ENCODE results near the gene B3GAT1. TPM values are rescaled to one million over a fixed set of nuclear protein-coding genes. Genes with fewer than 3 reads are reported as not detected.

Gene B3GAT1
- total RNA-seq, 4 donors from 2014 or later: 0.13 to 0.66 (median 0.35) TPM

DNA sequence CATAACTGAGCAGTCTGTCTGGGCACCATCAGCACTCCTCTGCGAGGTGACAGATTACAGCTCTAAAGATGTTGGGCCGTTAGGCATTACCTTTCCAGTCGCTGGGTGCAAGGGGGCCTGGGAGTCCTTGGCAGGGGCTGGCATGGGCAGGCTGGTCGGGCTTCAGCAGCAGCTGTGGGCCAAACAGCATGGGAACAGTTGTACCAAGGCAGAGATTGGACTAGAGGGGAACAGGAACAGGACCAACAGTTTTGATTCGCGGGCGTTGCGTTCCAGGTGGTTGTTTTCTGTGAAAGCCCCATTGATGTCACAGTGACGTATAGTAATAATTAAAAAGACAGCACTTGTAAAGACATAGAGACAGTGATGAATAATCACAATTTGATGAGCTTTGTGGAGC is 25.8 kb upstream of the B3GAT1 start:
- WGBS: 81% methylated on average over 9 of the region's 9 CpGs
- Histone ChIP-seq H3K4me1 (no peaks in the 10 kb centered on the region), H3K27me3 (peaks cover 0 to 49% (median 0%) of the 10 kb centered on the region in 4 donors), H3K9me3 (no peaks in the 10 kb centered on the region), H3K36me3 (no peaks in the 10 kb centered on the region), H3K27ac (replicated peaks in 1 of 4) (no peak overlapping the region), H3K4me3 (no peak overlapping the region)
- intact Hi-C loops (cut with DNase I): no loop called here
- TF ChIP-seq, protein P1, sequence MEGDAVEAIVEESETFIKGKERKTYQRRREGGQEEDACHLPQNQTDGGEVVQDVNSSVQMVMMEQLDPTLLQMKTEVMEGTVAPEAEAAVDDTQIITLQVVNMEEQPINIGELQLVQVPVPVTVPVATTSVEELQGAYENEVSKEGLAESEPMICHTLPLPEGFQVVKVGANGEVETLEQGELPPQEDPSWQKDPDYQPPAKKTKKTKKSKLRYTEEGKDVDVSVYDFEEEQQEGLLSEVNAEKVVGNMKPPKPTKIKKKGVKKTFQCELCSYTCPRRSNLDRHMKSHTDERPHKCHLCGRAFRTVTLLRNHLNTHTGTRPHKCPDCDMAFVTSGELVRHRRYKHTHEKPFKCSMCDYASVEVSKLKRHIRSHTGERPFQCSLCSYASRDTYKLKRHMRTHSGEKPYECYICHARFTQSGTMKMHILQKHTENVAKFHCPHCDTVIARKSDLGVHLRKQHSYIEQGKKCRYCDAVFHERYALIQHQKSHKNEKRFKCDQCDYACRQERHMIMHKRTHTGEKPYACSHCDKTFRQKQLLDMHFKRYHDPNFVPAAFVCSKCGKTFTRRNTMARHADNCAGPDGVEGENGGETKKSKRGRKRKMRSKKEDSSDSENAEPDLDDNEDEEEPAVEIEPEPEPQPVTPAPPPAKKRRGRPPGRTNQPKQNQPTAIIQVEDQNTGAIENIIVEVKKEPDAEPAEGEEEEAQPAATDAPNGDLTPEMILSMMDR (IDR thresholded peaks at IDR 0.05): no peak
- TF ChIP-seq POLR2AphosphoS5 (IDR thresholded peaks at IDR 0.05) (no peak), EP300 (IDR thresholded peaks at IDR 0.05) (no peak), POLR2A (IDR thresholded peaks at IDR 0.05; ENCODE audit: low read depth) (no peak)
- DNase-seq (ENCODE audit: extremely low spot score): no peak

GRCh38 chr11:134436781-134437180 is 24.7 kb upstream of the B3GAT1 start:
- Histone ChIP-seq H3K27me3 (peaks cover 0 to 40% (median 0%) of the 10 kb centered on the region in 4 donors), H3K27ac (replicated peaks in 1 of 4) (no peak overlapping the region), H3K36me3 (no peaks in the 10 kb centered on the region), H3K4me1 (no peaks in the 10 kb centered on the region), H3K9me3 (no peaks in the 10 kb centered on the region), H3K4me3 (no peak overlapping the region)
- TF ChIP-seq POLR2AphosphoS5 (IDR thresholded peaks at IDR 0.05) (no peak), POLR2A (IDR thresholded peaks at IDR 0.05; ENCODE audit: low read depth) (no peak), EP300 (IDR thresholded peaks at IDR 0.05) (no peak)
- TF ChIP-seq, protein P1 (IDR thresholded peaks at IDR 0.05): no peak
- DNase-seq (ENCODE audit: extremely low spot score): no peak
- 84% methylated on average over 6 of the region's 10 CpGs for WGBS
- intact Hi-C loops (cut with DNase I): no loop called here

DNA sequence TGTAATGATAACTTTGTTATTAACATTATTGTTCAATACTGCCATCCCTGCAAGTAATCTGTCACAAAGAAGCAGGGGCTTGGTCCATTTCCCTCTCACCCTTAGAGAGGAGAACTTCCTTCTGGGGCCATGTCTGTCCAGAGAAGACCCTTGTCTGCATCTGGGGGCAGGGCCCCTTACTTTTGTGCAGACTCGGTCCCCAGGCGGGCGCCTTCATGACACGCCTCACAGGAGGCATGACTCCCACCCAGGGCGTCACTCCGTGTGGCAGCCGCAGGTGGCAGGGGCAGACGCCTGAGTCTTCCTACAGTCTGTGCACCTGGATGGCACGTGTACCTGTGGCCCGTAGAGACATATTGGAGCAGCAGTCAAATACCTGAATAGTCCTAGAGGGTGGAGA is 21.8 kb upstream of the B3GAT1 start:
- no peak for DNase-seq (ENCODE audit: extremely low spot score)
- Histone ChIP-seq H3K27me3 (peaks cover 0 to 64% (median 2%) of the 10 kb centered on the region in 4 donors), H3K36me3 (no peaks in the 10 kb centered on the region), H3K4me1 (no peaks in the 10 kb centered on the region), H3K27ac (replicated peaks in 1 of 4) (no peak overlapping the region), H3K9me3 (no peaks in the 10 kb centered on the region), H3K4me3 (no peak overlapping the region)
- intact Hi-C loops (cut with DNase I): no loop called here
- no peak for TF ChIP-seq POLR2A (IDR thresholded peaks at IDR 0.05; ENCODE audit: low read depth)
- TF ChIP-seq POLR2AphosphoS5 (IDR thresholded peaks at IDR 0.05): no peak
- TF ChIP-seq, protein P1 (IDR thresholded peaks at IDR 0.05): no peak
- TF ChIP-seq EP300 (IDR thresholded peaks at IDR 0.05): no peak
- 86% methylated on average over 10 of the region's 10 CpGs for WGBS

- Histone ChIP-seq H3K4me3 (no peak overlapping the region), H3K27ac (replicated peaks in 1 of 4) (no peak overlapping the region), H3K36me3 (no peaks in the 10 kb centered on the region), H3K27me3 (peaks cover 0 to 64% (median 2%) of the 10 kb centered on the region in 4 donors), H3K4me1 (no peaks in the 10 kb centered on the region), H3K9me3 (no peaks in the 10 kb centered on the region)
- intact Hi-C loops (cut with DNase I): no loop called here
- whole genome bisulfite sequencing: 81% methylated on average over 3 of the region's 3 CpGs
- no peak for TF ChIP-seq POLR2AphosphoS5 (IDR thresholded peaks at IDR 0.05)
- TF ChIP-seq EP300 (IDR thresholded peaks at IDR 0.05): no peak
- TF ChIP-seq, protein P1 (IDR thresholded peaks at IDR 0.05): no peak
- TF ChIP-seq POLR2A (IDR thresholded peaks at IDR 0.05; ENCODE audit: low read depth): no peak
- no peak for DNase-seq (ENCODE audit: extremely low spot score)
Observed at GRCh38 chr11:134433251-134433650, 21.2 kb upstream of the B3GAT1 start.

DNA sequence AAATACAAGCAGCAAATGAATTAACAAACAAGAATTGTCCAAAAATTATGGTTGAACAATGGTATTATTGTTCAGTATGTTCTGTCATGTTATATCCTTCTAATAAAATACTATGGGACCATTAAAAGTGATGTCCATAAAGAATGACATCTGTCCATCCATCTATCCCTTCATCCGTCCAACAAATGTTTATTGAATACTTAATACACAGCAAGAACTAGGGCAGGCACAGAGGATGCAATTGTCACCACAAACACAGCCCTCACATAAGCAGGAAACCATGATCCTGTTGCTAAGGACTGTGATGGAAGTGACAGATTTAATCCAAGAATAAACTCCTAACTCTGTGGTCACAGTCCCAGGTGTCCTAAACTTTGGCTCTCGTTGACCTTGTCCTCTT is 20.7 kb upstream of the B3GAT1 start:
- Histone ChIP-seq H3K4me1 (no peaks in the 10 kb centered on the region), H3K27ac (replicated peaks in 1 of 4) (no peak overlapping the region), H3K27me3 (peaks cover 0 to 65% (median 2%) of the 10 kb centered on the region in 4 donors), H3K9me3 (no peaks in the 10 kb centered on the region), H3K4me3 (no peak overlapping the region), H3K36me3 (no peaks in the 10 kb centered on the region)
- DNase-seq (ENCODE audit: extremely low spot score): no peak
- TF ChIP-seq, protein P1 (IDR thresholded peaks at IDR 0.05): no peak
- TF ChIP-seq EP300 (IDR thresholded peaks at IDR 0.05) (no peak), POLR2AphosphoS5 (IDR thresholded peaks at IDR 0.05) (no peak), POLR2A (IDR thresholded peaks at IDR 0.05; ENCODE audit: low read depth) (no peak)
- intact Hi-C loops (cut with DNase I): no loop called here
- WGBS: 33% methylated on average over 2 of the region's 2 CpGs
